Immature natural killer cell (primary cell): ENCODE data around the gene NXNL2. TPM values are rescaled to one million over a fixed set of nuclear protein-coding genes. Genes with fewer than 3 reads are reported as not detected.
A peak's percentile ranks its signal among the peaks of the same experiment; 100 is the strongest.

Experiments used
- DNase-seq, 3 donors: peaks; one replicate each; pipeline ENCODE4 v3.0.0; 2022; ENCODE audit warnings: mixed read lengths in 1 of 3
- H3K27ac Mint-ChIP-seq, 6 donors: one replicate each; pipeline ENCODE4 v1.8.0; 2020; ENCODE audit warnings: mixed read lengths in 6 of 6, mild to moderate bottlenecking in 5 of 6, inconsistent platforms in 4 of 6, moderate library complexity in 3 of 6
- H3K27me3 Mint-ChIP-seq, 3 donors: one replicate each; pipeline ENCODE4 v1.8.0; 2020 to 2021; ENCODE audit warnings: low read depth in 3 of 3, mild to moderate bottlenecking in 3 of 3, mixed read lengths in 3 of 3, moderate library complexity in 3 of 3, inconsistent platforms in 1 of 3
- H3K36me3 Mint-ChIP-seq, 3 donors: one replicate each; pipeline ENCODE4 v1.8.0; 2020; ENCODE audit warnings: mixed read lengths in 3 of 3, inconsistent platforms in 2 of 3, mild to moderate bottlenecking in 2 of 3
- H3K4me1 Mint-ChIP-seq, 2 donors: one replicate each; pipeline ENCODE4 v1.8.0; 2020; ENCODE audit warnings: inconsistent platforms in 2 of 2, mild to moderate bottlenecking in 2 of 2, mixed read lengths in 2 of 2, moderate library complexity in 1 of 2
- H3K4me3 Mint-ChIP-seq, 5 donors: one replicate each; pipeline ENCODE4 v1.8.0; 2020; ENCODE audit warnings: mild to moderate bottlenecking in 5 of 5, mixed read lengths in 5 of 5, inconsistent platforms in 3 of 5, moderate library complexity in 3 of 5
- H3K9me3 Mint-ChIP-seq, 6 donors: one replicate each; pipeline ENCODE4 v1.8.0; 2020; ENCODE audit warnings: mild to moderate bottlenecking in 6 of 6, mixed read lengths in 6 of 6, inconsistent platforms in 4 of 6, moderate library complexity in 3 of 6
- polyA plus RNA-seq, 3 donors: library from polyadenylated mRNA; unstranded; fragments of 300-500 nt; fragmentation: Illumina TruSeq; gene quantifications; one replicate each; pipeline ENCODE4 v1.2.3, GENCODE V29; 2021

The NXNL2 gene
- polyA plus RNA-seq, 3 donors from 2014 or later, result not detected

DNA sequence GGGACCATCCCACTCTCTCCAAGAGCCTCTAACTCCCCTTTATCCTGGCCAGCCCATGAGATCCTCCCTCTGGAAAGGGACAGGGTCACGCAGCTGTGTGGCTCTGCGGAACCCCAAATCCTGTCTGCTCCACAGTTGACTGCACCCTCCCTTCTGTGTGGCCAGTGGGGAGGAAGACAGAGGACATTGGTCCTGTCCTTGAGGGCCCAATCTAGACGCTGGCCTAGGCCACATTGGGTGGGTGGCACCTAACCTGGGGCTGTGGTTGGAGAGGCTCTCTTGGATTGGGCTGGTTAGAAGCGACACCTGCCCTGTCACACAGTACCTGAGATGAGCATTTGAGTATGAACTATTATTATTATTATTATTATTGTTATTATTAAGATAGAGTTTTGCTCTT lies 12.6 kb upstream of the NXNL2 start:
- H3K9me3 Mint-ChIP-seq, result no peaks in the 10 kb centered on the region
- no peaks in the 10 kb centered on the region for H3K4me1 Mint-ChIP-seq
- H3K4me3 Mint-ChIP-seq, result no peak overlapping the region
- peaks cover 1 to 6% (median 2%) of the 10 kb centered on the region in 3 donors for H3K27me3 Mint-ChIP-seq
- no peak for DNase-seq
- no peaks in the 10 kb centered on the region for H3K36me3 Mint-ChIP-seq
- H3K27ac Mint-ChIP-seq, result no peak overlapping the region

GRCh38 chr9:88523056-88523455 lies 11.9 kb upstream of the NXNL2 start:
- peaks cover 1 to 6% (median 2%) of the 10 kb centered on the region in 3 donors for H3K27me3 Mint-ChIP-seq
- no peak for DNase-seq
- no peaks in the 10 kb centered on the region for H3K36me3 Mint-ChIP-seq
- H3K27ac Mint-ChIP-seq, result no peak overlapping the region
- no peaks in the 10 kb centered on the region for H3K9me3 Mint-ChIP-seq
- H3K4me3 Mint-ChIP-seq, result no peak overlapping the region
- no peaks in the 10 kb centered on the region for H3K4me1 Mint-ChIP-seq

GRCh38 chr9:88524911-88525310 lies 10.1 kb upstream of the NXNL2 start:
- no peaks in the 10 kb centered on the region for H3K9me3 Mint-ChIP-seq
- no peak overlapping the region for H3K4me3 Mint-ChIP-seq
- peaks cover 2 to 6% (median 5%) of the 10 kb centered on the region in 3 donors for H3K27me3 Mint-ChIP-seq
- no peaks in the 10 kb centered on the region for H3K36me3 Mint-ChIP-seq
- H3K27ac Mint-ChIP-seq, result no peak overlapping the region
- H3K4me1 Mint-ChIP-seq, result no peaks in the 10 kb centered on the region
- DNase-seq, result no peak

- Mint-ChIP-seq H3K9me3 (no peaks in the 10 kb centered on the region), H3K4me1 (peaks cover 0 to 7% of the 10 kb centered on the region in 2 donors), H3K27me3 (peaks cover 2 to 6% (median 4%) of the 10 kb centered on the region in 3 donors), H3K27ac (no peak overlapping the region), H3K36me3 (no peaks in the 10 kb centered on the region), H3K4me3 (no peak overlapping the region)
- DNase-seq, result no peak
Measured at GRCh38 chr9:88527618-88528017, 7.4 kb upstream of the NXNL2 start.

DNA sequence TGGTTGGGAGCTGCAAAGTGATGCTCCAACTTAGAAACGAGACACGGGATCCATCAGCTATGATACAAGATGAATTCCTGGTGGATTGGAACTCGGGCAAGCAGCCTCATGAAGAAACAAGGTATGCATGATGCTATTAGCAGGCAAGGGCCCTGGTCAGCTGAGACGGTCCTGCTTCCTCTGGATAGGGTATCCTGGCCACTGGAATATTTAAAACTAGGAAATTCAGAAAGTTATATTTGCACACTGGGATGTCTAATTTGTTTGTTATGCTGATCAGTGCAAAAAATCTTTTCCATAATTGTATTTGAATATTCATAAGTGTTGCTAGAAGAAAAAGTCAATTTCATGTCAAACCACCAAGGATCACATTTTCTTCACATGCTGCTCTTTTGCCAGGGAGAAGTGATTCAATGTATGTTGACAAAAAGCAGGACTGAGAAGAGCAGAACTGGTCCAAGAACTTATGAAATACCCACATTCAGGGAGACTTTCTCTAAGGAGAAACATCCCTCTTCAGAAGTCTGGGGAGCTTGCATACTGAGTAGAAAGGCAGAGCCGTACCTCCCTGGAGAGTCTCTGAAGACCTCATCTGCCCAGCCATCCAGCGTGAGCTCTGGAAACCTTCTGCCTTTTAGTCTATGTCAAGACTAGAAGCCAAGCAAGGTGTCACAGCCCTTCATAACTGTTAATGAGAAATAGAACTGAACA lies 6.7 kb upstream of the NXNL2 start:
- peaks cover 4 to 13% of the 10 kb centered on the region in 2 donors for H3K4me1 Mint-ChIP-seq
- H3K4me3 Mint-ChIP-seq, result no peak overlapping the region
- H3K9me3 Mint-ChIP-seq, result no peaks in the 10 kb centered on the region
- H3K27me3 Mint-ChIP-seq, result peaks cover 2 to 4% (median 3%) of the 10 kb centered on the region in 3 donors
- no peaks in the 10 kb centered on the region for H3K36me3 Mint-ChIP-seq
- DNase-seq, result no peak
- no peak overlapping the region for H3K27ac Mint-ChIP-seq

DNA sequence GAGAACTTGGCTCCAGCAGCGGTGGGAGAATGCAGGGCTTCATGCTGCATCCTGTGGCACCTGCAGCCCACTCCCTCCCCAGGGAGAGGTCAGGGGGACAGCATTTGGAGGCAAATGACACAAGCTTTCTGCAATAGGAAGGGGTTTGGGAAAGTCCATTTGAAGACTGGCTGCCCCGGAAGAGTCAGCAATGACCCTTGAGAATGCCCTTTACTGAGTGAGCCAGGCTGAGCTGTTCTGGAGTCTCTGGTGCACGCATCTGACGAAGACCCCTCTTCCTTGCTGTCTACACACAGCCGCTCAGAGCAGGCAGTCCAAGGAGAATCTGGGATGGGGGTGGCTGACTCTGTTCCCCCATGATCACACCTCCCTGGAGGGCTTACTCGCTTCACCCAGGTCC lies 5.5 kb upstream of the NXNL2 start:
- no peak overlapping the region for H3K4me3 Mint-ChIP-seq
- H3K4me1 Mint-ChIP-seq, result peaks cover 11 to 21% of the 10 kb centered on the region in 2 donors
- DNase-seq, result no peak
- no peaks in the 10 kb centered on the region for H3K9me3 Mint-ChIP-seq
- no peaks in the 10 kb centered on the region for H3K36me3 Mint-ChIP-seq
- no peak overlapping the region for H3K27ac Mint-ChIP-seq
- H3K27me3 Mint-ChIP-seq, result peaks cover 0 to 7% (median 5%) of the 10 kb centered on the region in 3 donors

GRCh38 chr9:88530051-88530450 lies 4.9 kb upstream of the NXNL2 start:
- Mint-ChIP-seq H3K27ac (no peak overlapping the region), H3K4me3 (no peak overlapping the region), H3K36me3 (no peaks in the 10 kb centered on the region), H3K4me1 (peaks cover 11 to 21% of the 10 kb centered on the region in 2 donors), H3K27me3 (peaks cover 0 to 7% (median 5%) of the 10 kb centered on the region in 3 donors), H3K9me3 (no peaks in the 10 kb centered on the region)
- DNase-seq, result no peak

GRCh38 chr9:88531920-88532698 lies 2.9 kb upstream of the NXNL2 start:
- no peak overlapping the region for H3K27ac Mint-ChIP-seq
- no peak for DNase-seq
- peaks cover 3 to 14% (median 13%) of the 10 kb centered on the region in 3 donors for H3K27me3 Mint-ChIP-seq
- H3K4me1 Mint-ChIP-seq, result peaks cover 21% of the 10 kb centered on the region in 2 donors
- H3K4me3 Mint-ChIP-seq, result peak overlapping the region in 2 of 5 donors; percentile 15 to 41
- H3K9me3 Mint-ChIP-seq, result no peaks in the 10 kb centered on the region
- no peaks in the 10 kb centered on the region for H3K36me3 Mint-ChIP-seq

GRCh38 chr9:88533951-88534455 lies 975 bp upstream of the NXNL2 start:
- H3K36me3 Mint-ChIP-seq, result no peaks in the 10 kb centered on the region

GRCh38 chr9:88535226-88536022 lies 446 bp downstream of the NXNL2 start:
- peaks cover 21% of the 10 kb centered on the region in 2 donors for H3K4me1 Mint-ChIP-seq
- DNase-seq, result peak in 1 of 3 donors; percentile 16
- peaks cover 5 to 18% (median 15%) of the 10 kb centered on the region in 3 donors for H3K27me3 Mint-ChIP-seq

More at GRCh38 chr9:88533951-88534455, 975 bp upstream of the NXNL2 start:
- Mint-ChIP-seq H3K4me3 (peak overlapping the region; percentile 44 to 78 (median 61)), H3K4me1 (peaks cover 21% of the 10 kb centered on the region in 2 donors), H3K9me3 (no peaks in the 10 kb centered on the region), H3K27me3 (peaks cover 3 to 15% (median 14%) of the 10 kb centered on the region in 3 donors), H3K27ac (no peak overlapping the region)
- DNase-seq, result no peak

DNA sequence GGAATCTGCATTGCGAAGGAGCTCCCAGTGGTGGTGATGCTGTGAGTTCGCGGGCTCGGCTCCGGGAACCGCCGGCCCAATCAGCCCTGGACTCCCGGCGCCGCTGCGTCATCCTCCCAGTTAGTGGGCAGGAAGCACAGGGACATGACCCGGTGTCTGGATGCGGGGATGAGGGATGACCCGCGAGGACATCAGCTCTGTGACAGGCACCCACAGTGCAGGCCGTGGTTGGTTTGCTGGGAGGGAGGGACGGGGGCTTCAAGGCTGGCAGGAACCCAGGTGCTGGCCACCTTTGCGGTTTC lies 996 bp downstream of the NXNL2 start:
- Mint-ChIP-seq H3K27me3 (peaks cover 8 to 18% (median 15%) of the 10 kb centered on the region in 3 donors), H3K4me1 (peaks cover 21% of the 10 kb centered on the region in 2 donors), H3K27ac (no peak overlapping the region), H3K9me3 (no peaks in the 10 kb centered on the region), H3K36me3 (no peaks in the 10 kb centered on the region), H3K4me3 (peak overlapping the region; percentile 41 to 77 (median 64))
- DNase-seq, result no peak

More at GRCh38 chr9:88535226-88536022, 446 bp downstream of the NXNL2 start:
- Mint-ChIP-seq H3K9me3 (no peaks in the 10 kb centered on the region), H3K27ac (no peak overlapping the region), H3K36me3 (no peaks in the 10 kb centered on the region), H3K4me3 (peak overlapping the region; percentile 63 to 77 (median 75))

DNA sequence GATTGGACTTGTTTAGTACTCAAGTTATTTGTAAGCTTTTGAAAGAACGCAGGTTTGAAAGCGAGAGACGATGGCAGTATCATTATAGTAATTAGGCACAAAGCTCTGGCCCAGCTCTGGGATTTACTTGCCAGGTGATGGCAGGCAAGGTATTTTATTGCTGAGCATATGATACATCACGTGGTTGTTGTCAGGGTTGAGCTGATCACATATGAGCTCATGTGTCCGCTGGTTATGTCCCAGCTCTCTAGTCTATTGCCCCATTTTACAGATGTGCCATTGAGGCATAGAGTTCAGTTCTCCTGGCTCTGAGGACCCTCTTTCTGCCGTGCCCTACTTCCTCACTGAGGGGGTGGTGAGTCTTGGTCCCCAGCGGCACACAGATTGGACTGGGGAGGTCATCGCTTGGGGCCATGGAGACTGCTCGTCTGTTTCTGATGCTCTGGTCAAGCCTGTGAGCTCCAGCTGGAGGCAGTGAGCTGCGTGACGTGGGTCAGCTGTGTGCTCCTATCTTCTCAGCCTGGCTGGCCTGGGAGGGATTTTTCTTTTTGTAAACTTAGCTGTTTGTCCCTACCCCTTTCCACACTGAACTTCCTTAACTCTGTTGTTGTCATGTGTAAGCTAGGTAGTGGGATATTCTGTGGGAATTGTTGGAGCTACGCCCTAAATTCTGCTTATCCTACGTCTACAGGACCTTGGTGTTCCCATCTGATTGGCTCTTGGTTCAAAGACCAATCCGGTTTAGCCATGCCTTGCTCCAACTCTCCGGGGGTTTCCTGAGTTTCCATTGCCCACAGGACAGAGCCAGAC lies 2.2 kb downstream of the NXNL2 start:
- no peaks in the 10 kb centered on the region for H3K9me3 Mint-ChIP-seq
- peak overlapping the region in 2 of 5 donors; percentile 44 to 56 for H3K4me3 Mint-ChIP-seq

DNA sequence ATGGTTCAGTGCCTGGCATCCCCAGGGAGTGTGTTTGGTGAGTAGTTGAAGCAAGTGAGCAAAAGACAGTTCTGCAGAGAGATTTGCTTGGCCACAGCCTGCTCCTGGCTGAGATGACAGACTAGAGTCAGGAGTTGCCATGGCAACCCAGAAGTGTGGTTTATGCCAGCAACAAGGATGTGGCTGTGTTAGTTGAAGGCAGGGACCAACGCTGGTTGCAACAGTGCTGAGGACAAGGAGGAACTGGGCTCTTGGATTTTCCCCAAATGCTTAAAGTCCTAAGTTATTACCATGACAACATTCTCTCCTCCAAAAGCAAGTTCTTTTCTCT lies 2.7 kb downstream of the NXNL2 start:
- H3K9me3 Mint-ChIP-seq, result no peaks in the 10 kb centered on the region
- H3K27ac Mint-ChIP-seq, result no peak overlapping the region
- H3K4me3 Mint-ChIP-seq, result peak overlapping the region in 1 of 5 donors; percentile 44
- H3K36me3 Mint-ChIP-seq, result no peaks in the 10 kb centered on the region
- H3K4me1 Mint-ChIP-seq, result peaks cover 13 to 20% of the 10 kb centered on the region in 2 donors
- H3K27me3 Mint-ChIP-seq, result peaks cover 10 to 19% (median 17%) of the 10 kb centered on the region in 3 donors
- peak; percentile 27 to 37 (median 31) for DNase-seq

More for the DNA sequence above, 2.2 kb downstream of the NXNL2 start:
- H3K27ac Mint-ChIP-seq, result no peak overlapping the region
- H3K27me3 Mint-ChIP-seq, result peaks cover 10 to 18% (median 17%) of the 10 kb centered on the region in 3 donors
- peaks cover 19 to 21% of the 10 kb centered on the region in 2 donors for H3K4me1 Mint-ChIP-seq
- no peaks in the 10 kb centered on the region for H3K36me3 Mint-ChIP-seq
- DNase-seq, result no peak
